HL-60 (cell line): ENCODE data around the gene COG7.

Experiments
- CTCF ChIP-seq: IDR thresholded peaks from one replicate; pipeline ENCODE4 v1.5.1; 2011; ENCODE audit warnings: low read length, control low read depth, inconsistent platforms; ENCODE audit not compliant: insufficient read depth
- REST ChIP-seq: IDR thresholded peaks from 2 replicates; pipeline ENCODE4 v1.6.1; 2012; ENCODE audit warnings: low read depth; ENCODE audit not compliant: insufficient replicate concordance

DNA sequence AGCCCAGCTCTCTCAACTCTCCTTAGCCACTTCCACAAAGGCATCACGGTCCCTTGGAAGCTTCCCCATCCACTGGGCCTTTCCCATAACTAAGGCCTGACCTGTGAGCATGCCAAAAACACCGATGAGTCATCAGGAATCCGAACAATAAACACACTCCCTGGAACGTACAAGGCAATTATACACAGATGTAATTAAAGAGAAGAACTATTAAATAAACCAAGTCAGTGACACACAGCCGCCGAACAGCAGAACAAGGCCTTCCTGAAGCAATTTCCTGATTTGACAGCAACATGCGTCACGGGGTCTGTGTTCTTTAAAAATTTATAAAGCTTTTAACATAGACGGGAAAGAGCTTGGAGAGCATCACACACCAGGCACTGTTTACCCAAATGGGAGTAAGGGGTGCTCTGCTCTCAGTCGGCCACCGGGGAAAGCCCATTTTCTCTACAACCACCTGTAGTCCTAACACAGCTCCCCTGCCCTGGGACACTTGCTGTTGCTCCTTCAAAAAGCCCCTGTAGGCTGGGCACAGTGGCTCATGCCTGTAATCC is 29.4 kb downstream of the COG7 start:
- no peak for TF ChIP-seq REST
- no peak for TF ChIP-seq CTCF
